Fibroblast of skin of right biceps (primary cell): ENCODE results near the gene ZMIZ1.

Source experiments
- DNase-seq: peaks from one replicate; pipeline ENCODE4 v3.0.0-alpha.2; 2013

The ZMIZ1 gene

GRCh38 chr10:79298403-79299244 lies 229.9 kb downstream of the ZMIZ1 start:
- peak; percentile 96 for DNase-seq

- peak; percentile 61 for DNase-seq
These were observed 230.9 kb downstream of the ZMIZ1 start for GRCh38 chr10:79299397-79300241.

GRCh38 chr10:79300711-79301110 lies 231.9 kb downstream of the ZMIZ1 start:
- DNase-seq: no peak

- no peak for DNase-seq
These were observed 233.2 kb downstream of the ZMIZ1 start for GRCh38 chr10:79301754-79302530.

GRCh38 chr10:79303631-79304478 lies 235.1 kb downstream of the ZMIZ1 start:
- no peak for DNase-seq

GRCh38 chr10:79304479-79305087 lies 235.8 kb downstream of the ZMIZ1 start:
- no peak for DNase-seq

- DNase-seq: no peak
These were observed 236.7 kb downstream of the ZMIZ1 start for GRCh38 chr10:79305515-79305914.

- DNase-seq: no peak
These were observed 237.2 kb downstream of the ZMIZ1 start for GRCh38 chr10:79305988-79306387.

- no peak for DNase-seq
These were observed 238.0 kb downstream of the ZMIZ1 start for GRCh38 chr10:79306644-79307220.

- no peak for DNase-seq
These were observed 239.2 kb downstream of the ZMIZ1 start for GRCh38 chr10:79308016-79308415.

- DNase-seq: no peak
These were observed 240.4 kb downstream of the ZMIZ1 start for GRCh38 chr10:79308969-79309665.

- DNase-seq: no peak
These were observed 241.6 kb downstream of the ZMIZ1 start for GRCh38 chr10:79310200-79310865.

- DNase-seq: no peak
These were observed 242.3 kb downstream of the ZMIZ1 start for GRCh38 chr10:79310911-79311573.

- DNase-seq: no peak
These were observed 243.0 kb downstream of the ZMIZ1 start for GRCh38 chr10:79311581-79312407.

GRCh38 chr10:79312601-79313187 lies 243.9 kb downstream of the ZMIZ1 start:
- DNase-seq: no peak

GRCh38 chr10:79313320-79313719 lies 244.6 kb downstream of the ZMIZ1 start:
- DNase-seq: no peak

GRCh38 chr10:79313911-79314439 lies 245.2 kb downstream of the ZMIZ1 start:
- DNase-seq: no peak
